Tibial artery (tissue), 4 donors: Measurements from ENCODE around the gene SNAP91.

Source experiments
- DNase-seq, 2 donors: peaks; one replicate each; pipeline ENCODE4 v3.0.0-alpha.2; 2019
- H3K27ac ChIP-seq, 2 donors: fragments of 200-600 bp; sonication (generic) in 1 of 2; 1 replicate in 1 of 2; 2 replicates in 1 of 2; pipeline ENCODE4 v1.5.1; 2018 to 2019; ENCODE audit warnings: mild to moderate bottlenecking in 1 of 2
- H3K27me3 ChIP-seq, 2 donors: fragments of 200-600 bp; sonication (generic) in 1 of 2; one replicate each; pipeline versions ENCODE4 v1.5.1 to v1.6.0; 2016 to 2019
- H3K36me3 ChIP-seq, 3 donors: fragments of 200-600 bp; sonication (generic) in 2 of 3; one replicate each; pipeline ENCODE4 v1.5.1; 2016 to 2019; ENCODE audit warnings: mild to moderate bottlenecking in 2 of 3
- H3K4me1 ChIP-seq, 4 donors: fragments of 200-600 bp; sonication (generic) in 2 of 4; 1 replicate in 3 of 4; 2 replicates in 1 of 4; pipeline ENCODE4 v1.5.1; 2016 to 2019
- H3K4me3 ChIP-seq, 2 donors: fragments of 200-600 bp; sonication (generic) in 1 of 2; 1 replicate in 1 of 2; 2 replicates in 1 of 2; pipeline ENCODE4 v1.5.1; 2018 to 2019; ENCODE audit warnings: mild to moderate bottlenecking in 2 of 2
- H3K9me3 ChIP-seq, 3 donors: fragments of 200-600 bp; sonication (generic) in 1 of 3; one replicate each; pipeline ENCODE4 v1.5.1; 2016 to 2019
- intact Hi-C: fragments of 100-400 bp; cut with DNase I; formaldehyde crosslinking; loops from one replicate; pipeline ENCODE4 v1.15.0; 2023; ENCODE audit warnings: low total_unique reads
- TF ChIP-seq, protein P1 (sequence below), 2 experiments: fragments of 200-600 bp in 1 of 2; fragments of 450-650 bp in 1 of 2; IDR thresholded peaks; one replicate each; pipeline ENCODE4 v1.5.1; 2017 to 2019; ENCODE audit warnings: antibody characterized with exemption in 2 of 2, mild to moderate bottlenecking in 1 of 2, moderate library complexity in 1 of 2

The SNAP91 gene

GRCh38 chr6:83505356-83505755 is 203.5 kb downstream of the SNAP91 start:
- TF ChIP-seq, protein P1, sequence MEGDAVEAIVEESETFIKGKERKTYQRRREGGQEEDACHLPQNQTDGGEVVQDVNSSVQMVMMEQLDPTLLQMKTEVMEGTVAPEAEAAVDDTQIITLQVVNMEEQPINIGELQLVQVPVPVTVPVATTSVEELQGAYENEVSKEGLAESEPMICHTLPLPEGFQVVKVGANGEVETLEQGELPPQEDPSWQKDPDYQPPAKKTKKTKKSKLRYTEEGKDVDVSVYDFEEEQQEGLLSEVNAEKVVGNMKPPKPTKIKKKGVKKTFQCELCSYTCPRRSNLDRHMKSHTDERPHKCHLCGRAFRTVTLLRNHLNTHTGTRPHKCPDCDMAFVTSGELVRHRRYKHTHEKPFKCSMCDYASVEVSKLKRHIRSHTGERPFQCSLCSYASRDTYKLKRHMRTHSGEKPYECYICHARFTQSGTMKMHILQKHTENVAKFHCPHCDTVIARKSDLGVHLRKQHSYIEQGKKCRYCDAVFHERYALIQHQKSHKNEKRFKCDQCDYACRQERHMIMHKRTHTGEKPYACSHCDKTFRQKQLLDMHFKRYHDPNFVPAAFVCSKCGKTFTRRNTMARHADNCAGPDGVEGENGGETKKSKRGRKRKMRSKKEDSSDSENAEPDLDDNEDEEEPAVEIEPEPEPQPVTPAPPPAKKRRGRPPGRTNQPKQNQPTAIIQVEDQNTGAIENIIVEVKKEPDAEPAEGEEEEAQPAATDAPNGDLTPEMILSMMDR (IDR thresholded peaks at IDR 0.05): no peak
- Histone ChIP-seq H3K27me3 (no peaks in the 10 kb centered on the region), H3K4me3 (no peak overlapping the region), H3K9me3 (no peaks in the 10 kb centered on the region), H3K4me1 (peaks cover 0 to 16% (median 0%) of the 10 kb centered on the region in 4 donors), H3K27ac (no peak overlapping the region), H3K36me3 (no peaks in the 10 kb centered on the region)
- intact Hi-C loops: no loop called here
- no peak for DNase-seq
